Measurements from ENCODE around the gene VGLL1. TPM values are rescaled to one million over a fixed set of nuclear protein-coding genes. Genes with fewer than 3 reads are reported as not detected.

VGLL1 gene
- total RNA-seq, 1 donor from 2014 or later: not detected

DNA sequence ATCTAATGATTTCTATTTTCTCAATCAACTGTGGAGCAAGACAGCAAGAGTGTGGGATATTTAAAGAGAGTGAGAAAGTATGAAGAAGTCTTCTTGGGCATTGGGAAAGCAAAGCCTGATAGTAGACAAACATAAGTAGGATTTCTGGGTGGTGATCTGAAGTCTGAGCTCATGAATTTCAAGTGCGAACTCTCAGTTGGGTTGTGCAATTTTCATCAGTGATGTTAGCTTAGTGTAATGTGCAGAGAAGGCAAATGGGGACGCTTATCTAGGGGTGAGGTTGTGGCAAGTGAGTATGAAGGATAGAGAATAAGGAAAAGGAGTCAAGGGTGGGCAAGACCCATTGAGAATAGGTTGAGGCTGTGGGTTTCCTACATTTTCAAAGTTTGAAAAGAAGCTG lies 23.7 kb downstream of the VGLL1 start:
- DNase-seq: no peak

DNA sequence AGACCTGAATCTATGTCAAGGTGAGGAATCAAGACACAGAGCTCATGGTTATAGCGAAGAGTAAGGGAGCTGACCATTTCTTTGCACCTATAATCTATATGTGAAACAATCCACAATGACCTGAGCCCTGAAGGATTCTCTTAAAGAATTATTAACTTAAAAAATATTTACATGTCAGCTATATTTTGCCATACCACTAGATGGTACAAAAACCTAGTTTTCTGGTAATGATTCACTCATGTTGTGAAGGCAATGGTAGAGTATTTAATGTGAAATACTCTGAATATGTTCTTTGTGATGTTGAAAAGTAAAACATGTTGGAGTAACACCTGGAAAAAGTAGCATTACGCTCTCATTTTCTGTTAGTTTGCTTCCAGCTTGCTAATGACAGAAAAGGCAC lies 40.0 kb downstream of the VGLL1 start:
- DNase-seq: no peak

DNA sequence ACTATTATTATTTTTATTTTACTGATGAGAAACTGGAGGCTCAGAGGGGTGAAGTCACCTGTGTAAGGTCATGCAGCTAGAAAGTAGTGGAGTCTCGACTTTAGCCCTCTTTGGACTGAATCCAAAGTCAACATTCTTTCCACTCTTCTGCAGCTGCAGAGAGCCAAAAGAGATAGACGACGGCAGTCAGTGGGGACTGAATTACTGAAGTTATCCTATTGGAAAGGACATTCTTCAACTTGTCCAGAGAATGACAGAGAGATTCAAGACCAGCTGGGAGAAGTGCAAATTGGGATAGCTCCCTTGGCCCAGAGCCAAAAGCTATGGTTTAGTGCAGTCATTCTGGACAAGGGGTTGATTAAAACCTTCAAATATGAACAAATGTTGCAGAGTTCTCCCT lies 42.5 kb downstream of the VGLL1 start:
- peak; percentile 5 for DNase-seq

DNA sequence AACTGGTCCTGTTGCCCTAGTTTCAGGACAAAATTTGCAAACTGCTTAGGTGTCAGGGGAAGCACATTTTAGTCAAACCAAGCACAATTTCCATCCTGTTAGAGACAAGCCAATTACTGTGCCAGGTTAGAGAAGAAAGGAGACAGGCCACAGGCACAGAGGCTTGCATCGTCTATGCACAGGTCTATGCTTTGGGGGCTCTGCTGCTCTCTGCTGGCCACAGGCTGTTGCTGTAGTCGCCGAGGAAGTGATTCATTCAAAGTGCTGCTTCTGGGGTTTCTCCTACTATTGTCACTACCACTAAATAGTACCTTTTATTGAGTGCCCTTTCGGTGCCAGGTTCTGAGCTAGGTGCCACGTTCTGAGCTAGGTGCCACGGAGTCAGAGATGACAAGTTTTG lies 45.5 kb downstream of the VGLL1 start:
- DNase-seq: peak; percentile 46

DNA sequence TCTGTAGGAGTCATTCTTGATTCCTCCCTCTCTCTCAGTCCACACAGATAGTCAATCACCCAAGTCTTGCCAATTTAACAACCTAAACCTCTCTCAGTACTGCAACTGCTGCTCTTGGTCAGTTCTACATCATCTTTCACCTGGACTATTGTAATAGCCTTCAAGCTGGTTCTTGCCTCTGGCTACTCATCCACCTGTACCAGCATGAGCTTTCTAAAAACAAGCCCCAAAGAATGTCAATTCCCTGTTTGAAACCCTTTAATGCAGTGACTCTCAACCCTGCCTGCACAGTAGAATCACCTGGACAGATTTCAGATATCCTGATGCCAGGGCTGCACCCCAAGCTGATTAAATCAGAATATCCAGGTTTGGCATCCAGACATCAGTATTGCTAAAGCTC lies 48.3 kb downstream of the VGLL1 start:
- no peak for DNase-seq

DNA sequence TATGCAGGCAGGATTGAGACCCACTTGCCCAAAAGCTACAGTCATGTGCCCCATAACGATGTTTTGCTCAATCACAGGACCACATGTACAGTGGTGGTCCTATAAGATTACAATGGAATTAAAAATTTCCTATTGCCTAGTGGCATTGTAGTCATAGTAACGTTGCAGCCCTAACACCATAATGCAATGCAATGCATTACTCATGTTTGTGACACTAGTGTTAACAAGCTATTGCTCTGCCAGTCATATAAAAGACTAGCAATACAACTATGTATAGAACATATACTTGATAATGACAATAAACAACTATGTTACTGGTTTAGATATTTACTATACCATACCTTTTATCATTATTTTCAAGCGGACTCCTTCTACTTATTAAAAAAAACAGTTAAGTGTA lies 50.6 kb downstream of the VGLL1 start:
- no peak for DNase-seq

DNA sequence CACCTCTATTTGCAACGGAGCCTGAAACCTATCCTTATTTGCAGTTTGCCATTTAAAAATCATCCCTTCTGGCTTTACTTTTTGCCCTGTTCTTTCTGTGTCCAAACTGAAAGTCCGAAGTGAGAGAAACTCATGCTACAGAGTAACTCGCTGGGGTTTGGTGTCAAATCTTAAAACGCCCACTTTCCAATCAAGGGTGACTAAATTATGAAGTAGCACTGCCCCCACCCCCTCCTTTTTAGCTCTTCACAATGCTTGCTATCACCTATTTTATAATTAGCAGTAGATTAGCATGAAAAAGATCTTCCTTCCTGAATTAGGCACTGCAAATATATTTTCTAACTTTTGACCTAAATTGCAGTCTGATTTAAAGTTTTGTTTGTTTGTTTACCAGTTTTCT lies 52.5 kb downstream of the VGLL1 start:
- DNase-seq: no peak

DNA sequence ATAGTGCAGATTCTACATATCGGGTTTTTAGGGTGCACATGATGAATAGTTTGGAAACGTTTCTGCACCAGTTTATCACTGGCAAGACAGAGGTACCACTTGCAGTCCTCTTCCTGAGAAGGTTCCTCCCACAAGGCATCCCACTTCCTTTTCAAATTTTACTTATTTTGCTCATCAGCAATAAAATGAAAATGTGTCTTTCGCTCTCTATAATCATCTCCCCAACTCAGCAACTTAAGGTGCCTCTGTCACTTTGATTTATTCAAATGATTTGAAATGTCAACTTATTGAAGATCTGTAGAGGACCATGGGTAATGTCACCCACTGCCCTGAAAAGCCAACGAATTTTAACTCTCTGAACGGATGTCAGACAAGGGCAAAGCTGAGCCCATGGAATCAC lies 53.2 kb downstream of the VGLL1 start:
- no peak for DNase-seq

DNA sequence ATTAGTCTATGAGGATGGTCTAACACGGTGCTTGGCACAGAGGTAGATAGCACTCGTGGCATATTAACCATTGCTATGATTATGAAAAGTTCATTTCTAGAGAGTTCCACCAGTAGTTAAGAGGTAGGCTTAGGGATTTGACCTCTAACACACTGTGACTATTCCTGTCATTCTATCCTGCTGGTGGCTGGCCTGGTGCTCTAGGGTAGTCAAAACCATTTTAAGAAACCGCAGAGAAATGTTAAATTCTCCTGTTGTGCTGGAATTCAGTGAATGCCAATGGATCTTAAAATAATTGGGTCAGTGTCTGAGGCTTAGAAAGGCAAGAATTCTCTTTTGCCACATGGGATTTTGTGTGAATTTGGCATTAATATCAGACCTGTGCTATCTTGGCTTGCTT lies 53.9 kb downstream of the VGLL1 start:
- DNase-seq: no peak

DNA sequence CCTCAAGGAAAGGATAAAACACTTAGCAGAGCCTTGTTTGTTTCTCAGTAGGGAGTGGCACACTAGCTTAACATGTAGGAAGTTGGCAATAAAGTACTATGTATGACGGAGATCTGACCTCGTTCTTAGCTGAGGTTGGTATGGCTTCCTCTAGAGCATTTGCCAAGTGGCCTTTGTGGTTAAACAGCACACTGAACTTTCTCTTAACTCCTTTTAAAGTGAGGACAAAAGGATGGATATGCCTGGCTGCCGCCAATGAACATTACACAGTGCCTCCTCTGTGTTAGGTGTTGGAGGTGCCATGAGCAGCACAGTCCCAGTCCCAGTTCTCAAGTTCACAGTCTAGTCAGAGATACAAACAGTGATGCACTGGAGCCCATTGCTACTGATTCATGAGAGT lies 54.4 kb downstream of the VGLL1 start:
- no peak for DNase-seq

DNA sequence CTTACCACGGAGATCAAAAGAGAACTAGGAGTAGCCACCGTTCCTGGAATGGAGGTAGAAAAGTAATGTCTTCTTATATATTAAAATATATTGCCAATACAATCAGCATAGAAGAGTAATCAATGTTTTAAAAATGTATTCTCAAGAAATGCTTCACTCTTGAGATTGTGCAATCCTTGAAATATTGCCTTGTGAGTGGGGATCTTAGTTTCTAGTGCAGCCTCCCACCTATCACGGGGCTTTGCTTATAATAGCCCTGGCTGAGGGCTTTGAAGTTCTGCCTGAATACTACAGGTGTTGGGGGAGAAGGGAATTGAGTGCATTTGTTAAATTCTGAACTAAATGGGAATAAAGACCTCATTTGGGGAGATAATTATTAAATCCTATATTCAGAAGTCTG lies 55.5 kb downstream of the VGLL1 start:
- no peak for DNase-seq

DNA sequence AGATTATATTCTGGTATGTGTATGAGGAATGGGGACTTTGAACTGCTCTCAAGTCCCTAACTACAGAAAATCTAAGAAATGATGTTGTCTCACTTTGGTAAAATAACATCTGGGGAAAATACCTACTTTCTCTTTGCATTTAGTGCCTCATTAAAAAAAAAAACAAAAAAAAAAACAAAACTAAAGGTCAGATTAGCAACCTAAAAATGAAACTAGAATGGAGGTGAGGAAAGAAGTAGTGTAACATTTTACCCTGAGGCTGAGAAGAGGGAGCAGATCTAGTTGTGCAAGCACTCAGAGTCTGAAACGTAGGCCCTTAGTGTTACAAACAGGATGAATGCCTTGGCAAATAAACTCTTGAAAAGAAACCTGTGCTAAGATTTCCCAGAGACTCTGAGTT lies 56.0 kb downstream of the VGLL1 start:
- no peak for DNase-seq

DNA sequence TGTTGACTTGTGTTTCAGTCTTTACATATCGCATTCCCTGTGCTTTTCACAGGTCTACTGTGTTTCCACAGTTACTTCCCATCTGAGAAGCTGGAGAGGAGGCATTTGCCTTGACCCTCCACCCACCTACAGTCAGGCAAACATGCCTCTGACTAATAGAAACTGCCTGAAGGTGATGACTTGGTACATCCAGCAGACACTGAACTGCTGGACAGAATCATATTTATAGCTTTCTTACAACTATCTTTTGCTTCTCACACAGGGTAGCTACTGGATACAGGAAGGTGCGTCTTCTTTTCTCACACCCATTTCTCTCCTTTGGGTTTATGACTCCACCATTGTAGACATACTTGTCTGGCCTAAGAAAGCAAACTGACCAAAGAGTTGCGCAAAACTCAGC lies 58.0 kb downstream of the VGLL1 start:
- no peak for DNase-seq

DNA sequence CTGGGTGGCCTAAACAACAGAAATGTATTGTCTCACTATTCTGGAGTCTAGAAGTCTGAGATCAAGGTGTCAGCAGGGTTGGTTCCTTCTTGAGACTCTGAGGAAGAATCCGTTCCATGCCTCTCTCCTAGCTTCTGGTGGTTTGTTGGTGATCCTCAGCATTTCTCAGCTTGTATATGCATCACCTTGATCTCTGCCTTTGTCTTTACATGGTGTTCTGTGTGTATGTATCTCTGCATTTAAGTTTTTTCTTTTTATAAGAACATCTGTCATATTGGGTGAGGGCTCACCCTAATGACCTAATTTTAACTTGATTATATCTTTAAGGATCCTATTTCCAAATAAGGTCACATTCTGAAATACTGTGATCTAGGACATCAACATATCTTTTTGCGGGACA lies 65.3 kb downstream of the VGLL1 start:
- no peak for DNase-seq

DNA sequence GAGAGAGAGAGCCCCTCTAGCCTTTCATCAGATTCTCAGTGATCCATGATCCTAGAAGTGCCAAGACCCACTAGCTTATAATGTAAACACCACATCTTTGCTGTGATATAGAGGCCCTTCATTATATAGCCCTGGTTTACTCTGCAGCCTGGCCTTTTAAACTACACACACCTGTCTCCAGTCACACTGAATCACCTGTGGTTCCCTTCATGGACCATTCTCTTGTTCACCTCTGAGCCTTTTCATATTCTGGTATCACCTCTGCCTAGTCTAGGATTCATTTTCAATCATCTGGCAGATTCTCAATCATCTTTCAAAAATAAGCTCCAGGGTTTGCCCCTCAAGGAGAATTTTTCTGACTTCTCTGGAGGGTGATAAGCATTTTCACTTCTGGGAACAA lies 65.9 kb downstream of the VGLL1 start:
- DNase-seq: no peak

DNA sequence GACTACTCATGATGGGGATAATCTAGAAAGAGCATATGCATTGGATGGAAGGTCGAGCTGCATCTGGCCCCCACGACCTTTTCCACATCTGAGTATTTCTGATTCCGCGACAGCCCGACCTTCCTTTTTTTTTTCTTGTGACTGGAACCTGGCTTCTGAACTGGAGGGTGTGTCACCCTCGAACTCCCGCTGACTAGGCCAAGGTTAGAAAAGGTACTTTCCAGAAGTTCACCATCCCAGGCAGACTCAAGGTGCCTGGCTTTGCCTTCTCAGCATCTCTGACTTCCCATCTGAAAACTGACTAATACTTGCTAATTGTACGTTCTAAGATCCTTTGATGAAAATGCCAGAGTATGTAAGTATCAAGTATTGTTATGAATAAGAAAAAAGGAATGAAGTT lies 66.6 kb downstream of the VGLL1 start:
- DNase-seq: no peak

DNA sequence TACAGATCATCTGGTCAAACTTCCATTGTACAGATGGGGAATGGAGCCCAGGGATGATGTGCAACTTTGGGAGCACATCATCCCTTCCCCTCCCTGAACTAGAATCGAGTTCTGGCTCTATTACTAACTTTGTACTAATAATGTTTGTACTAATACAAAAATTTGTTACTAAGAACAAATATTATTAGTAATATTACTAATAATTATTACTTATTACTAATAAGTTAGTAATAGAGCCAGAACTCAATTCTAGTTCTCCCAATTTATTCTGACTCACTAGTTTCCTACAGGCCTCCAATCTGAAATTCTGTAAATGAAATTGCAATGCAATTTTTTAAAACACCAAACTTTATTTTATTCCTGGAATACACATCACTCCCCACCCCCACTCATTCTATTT lies 68.0 kb downstream of the VGLL1 start:
- no peak for DNase-seq

Small RNA genes within 50 kb of the gene (small RNA-seq; reads per million reads assigned to genes)
- gene MIR934 (ENCODE audit: low replicate concordance) (0.21 reads per million, percentile 30 among the genes with 10 or more reads in this experiment), gene RF00019 (ENCODE audit: low replicate concordance) (not detected), gene RNU6-320P (ENCODE audit: low replicate concordance) (not detected)

Other genes starting within 250 kb of the VGLL1 start
- 0.10 TPM for gene ADGRG4, start 231.3 kb upstream of the VGLL1 start, total RNA-seq
- not detected for gene BRS3, start 44.3 kb upstream of the VGLL1 start, total RNA-seq
- 108 TPM for gene HTATSF1, start 34.6 kb upstream of the VGLL1 start, total RNA-seq
- not detected for gene CD40LG, start 115.9 kb downstream of the VGLL1 start, total RNA-seq
- 22.7 TPM for gene ARHGEF6, start 248.7 kb downstream of the VGLL1 start, total RNA-seq